RKO (cell line): ENCODE data around the gene DNA2.
"Not testable (repeated sequence)": the region's sequence is repeated elsewhere in the genome, so short reads cannot be mapped to it uniquely, and the experiment has no call there.

ENCODE experiments used
- DNase-seq: peaks from one replicate; pipeline ENCODE4 v3.0.0-alpha.2; 2016; ENCODE audit warnings: low spot score

DNA2 gene

DNA sequence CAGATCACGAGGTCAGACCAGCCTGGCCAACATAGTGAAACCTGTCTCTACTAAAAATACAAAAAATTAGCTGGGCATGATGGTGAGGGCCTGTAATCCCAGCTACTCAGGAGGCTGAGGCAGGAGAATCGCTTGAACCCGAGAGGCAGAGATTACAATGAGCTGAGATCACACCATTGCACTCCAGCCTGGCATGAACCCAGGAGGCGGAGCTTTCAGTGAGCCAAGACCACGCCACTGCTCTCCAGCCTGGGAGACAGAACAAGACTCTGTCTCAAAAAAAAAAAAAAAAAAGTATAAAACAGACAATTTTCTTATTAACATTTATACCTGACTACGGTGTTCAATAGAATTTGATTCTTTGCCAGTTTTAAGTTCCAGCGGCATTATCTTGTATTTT lies 22.1 kb downstream of the DNA2 start:
- not testable (repeated sequence) for DNase-seq

DNA sequence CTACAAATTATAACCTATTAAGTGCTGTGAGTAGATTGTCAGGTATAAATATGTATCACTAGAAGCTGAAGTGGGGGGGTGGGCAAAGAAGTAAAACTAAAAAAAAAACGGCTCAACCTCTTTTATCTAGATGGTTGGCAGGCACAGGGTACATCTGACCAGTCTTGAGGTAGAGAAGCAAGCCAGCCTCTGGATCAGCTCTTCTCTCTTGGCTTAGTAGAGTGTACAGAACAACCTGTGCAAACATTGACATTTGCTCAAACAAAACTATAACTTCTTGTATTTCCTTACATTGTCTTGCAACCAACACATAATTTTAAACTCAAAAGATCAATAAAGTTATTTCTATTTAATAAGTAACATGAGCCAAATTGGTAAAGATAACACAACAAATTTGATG lies 25.6 kb downstream of the DNA2 start:
- DNase-seq, result no peak

DNA sequence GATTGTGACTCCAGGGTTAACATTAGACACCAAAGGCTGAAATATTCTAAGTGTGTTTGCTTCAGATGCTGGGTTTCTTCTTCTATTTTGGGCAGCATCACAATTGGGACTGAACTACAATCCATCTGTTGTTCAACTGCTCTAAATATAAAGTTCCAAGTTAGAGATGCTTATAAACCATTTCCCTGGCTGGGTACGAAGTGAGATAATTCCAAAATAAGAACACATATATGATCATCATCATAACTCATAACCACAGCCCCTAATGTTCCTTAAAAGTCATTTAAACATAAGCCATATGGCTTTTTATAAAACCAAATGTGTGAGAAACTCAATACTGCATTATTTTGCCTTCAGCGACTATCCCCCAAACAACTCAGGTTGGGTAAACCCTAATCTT lies 28.8 kb downstream of the DNA2 start:
- no peak for DNase-seq

DNA sequence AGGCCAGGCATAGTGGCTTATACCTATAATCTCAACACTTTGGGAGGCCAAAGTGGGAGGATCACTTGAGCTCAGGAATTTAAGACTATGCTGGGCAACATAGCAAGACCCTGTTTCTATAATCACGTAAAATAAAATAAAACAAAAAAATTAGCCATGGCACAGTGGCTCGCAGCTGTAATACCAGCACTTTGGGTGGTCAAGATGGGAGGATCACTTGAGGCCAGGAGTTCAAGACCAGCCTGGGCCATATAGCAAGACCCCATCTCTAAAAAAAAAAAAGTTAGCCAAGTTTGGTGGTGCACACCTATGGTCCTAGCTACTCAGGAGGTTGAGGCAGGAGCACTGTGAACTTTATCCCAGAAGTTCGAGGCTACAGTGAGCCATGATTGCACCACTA lies 30.9 kb downstream of the DNA2 start:
- DNase-seq, result no peak

DNA sequence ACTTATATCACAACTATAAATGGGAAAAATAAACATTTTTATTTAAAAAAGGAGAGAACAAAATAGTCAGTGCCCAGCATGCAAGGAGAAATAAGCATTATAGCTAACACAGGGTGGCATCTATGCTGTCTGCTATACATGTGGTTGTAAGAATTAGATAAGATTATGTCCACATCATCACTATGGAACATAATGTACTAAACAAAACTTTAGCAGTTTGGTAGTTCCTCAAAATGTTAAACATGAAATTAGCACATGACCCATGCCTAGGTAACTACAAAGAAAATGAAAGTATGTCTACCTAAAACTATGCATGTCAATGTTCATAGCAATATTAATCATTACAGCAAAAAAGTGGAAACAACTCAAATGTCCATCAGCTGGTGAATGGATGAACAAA lies 36.0 kb downstream of the DNA2 start:
- DNase-seq, result no peak

DNA sequence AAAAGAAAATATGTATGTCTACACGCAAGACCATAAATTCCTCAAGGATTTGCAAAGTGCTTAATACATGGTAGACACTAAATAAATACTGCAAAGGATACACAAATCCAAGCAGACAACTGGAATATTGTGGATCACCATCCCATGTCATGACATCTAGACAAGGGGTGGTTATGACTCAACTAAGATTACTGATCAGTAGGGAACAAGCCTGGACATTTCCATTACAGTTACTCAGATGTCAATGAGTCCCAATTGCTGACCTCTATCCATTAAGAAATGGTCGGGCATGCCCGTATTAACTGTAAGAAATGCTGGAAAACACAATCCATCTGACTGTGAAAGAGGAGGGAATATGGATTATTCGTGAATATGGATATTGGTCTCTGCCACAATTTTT lies 37.1 kb downstream of the DNA2 start:
- DNase-seq, result no peak

DNA sequence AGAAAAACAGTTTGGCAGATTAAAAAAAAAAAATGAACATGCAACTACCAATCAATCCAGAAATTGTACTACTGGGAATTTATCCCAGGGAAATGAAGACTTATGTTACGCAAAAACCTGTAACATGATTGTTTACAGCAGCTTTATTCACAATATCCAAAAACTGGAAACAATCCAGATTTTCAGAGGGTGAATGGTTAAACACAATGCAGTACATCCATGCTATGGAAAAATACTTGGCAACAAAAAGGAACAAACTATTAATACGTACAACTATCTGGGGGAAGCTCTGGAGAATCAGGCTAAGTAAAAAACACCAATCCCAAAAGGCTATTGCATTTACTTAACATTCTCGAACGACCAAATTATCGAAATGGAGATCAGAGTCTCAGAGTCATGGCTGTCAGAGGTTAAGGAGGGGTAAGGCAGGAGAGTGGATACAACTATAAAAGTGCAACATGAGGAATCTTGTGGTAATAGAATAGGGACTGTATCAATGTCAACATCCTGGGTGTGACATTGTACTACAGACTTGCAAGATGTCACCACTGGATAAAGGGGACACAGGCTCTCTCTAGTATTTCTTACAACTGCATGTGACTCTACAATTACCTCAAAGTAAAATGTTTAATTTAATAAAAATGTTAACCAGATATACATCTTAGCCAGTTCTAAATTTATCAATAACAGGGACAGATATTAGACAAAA lies 43.2 kb downstream of the DNA2 start:
- no peak for DNase-seq

DNA sequence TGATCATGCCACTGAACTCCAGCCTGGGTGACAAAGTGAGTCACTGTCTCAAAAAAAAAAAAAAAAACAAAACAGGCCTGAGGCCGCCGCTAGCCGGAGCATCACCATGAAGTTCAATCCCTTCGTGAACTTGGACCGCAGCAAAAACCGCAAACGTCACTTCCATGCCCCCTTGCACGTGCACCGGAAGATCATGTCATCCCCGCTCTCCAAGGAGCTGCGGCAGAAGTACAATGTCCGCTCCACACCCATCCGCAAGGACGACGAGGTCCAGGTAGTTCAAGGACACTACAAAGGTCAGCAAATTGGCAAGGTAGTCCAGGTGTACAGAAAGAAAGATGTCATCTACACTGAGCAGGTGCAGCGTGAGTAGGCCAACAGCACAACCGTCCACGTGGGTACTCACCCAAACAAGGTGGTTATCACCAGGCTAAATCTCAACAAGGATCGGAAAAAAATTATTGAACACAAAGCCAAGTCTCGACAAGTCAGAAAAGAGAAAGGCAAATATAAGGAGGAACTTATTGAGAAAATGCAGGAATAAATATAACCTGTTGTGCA lies 47.2 kb downstream of the DNA2 start:
- DNase-seq, result no peak

DNA sequence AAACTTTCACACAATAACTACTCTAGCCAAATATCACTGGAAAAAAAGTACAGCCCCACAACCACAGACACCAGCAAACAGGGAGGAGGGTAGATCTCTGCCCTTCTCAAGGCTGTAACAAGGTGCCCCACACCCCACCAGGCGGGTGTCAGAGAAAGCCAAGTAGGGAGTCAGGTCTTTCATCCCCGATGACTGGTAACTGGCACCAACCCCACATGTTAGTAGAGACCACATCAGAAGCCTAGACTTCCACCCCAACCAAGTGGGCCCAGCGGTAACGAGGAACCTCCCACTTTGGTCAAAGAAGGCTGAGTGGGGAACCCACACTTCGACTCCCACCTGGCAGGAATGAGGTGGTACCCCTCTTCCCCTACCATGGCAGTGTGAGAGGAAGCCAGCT lies 48.3 kb downstream of the DNA2 start:
- DNase-seq, result no peak

DNA sequence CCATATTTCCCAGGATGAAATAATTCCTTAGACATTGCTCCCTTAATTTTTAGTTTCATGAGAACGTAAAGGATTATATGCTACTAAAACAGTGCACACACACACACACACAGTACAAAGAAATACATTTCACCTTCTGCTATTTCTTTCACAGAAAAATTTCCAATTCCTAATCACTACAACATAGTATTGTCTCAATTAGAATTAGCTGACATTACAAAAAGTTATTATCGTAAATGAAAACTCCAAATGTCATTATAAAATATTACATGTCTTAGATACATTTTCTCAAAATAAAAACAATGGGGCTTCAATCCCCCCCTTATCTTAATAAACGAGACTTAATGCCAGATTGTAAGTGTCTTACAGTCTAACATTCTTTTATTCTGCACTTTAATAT lies 52.4 kb downstream of the DNA2 start:
- DNase-seq, result no peak

DNA sequence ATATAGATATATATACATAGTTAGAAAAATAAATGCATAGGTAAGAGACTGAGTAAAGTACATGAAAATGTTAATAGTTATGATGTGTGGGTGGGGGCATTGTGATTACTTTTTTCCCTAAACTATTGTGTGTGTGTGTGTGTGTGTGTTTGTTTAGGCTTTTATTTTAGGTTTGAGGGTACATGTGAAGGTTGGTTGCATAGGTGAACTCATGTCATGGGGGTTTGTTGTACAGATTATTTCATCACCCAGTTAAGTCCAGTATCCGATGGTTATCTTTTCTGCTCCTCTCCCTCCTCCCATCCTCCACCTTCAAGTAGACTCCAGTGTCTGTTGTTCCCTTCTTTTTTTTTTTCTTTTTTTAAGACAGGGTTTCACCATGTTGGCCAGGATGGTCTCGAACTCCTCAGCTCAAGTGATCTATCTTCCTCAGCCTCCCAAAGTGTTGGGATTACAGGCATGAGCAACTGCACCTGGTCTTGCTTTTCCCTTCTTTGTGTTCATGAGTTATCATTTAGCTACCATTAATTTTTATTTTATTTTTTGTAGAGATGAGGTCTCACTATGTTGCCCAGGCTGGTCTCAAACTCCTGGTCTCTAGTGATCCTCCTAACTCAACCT lies 62.8 kb downstream of the DNA2 start:
- DNase-seq, result no peak

DNA sequence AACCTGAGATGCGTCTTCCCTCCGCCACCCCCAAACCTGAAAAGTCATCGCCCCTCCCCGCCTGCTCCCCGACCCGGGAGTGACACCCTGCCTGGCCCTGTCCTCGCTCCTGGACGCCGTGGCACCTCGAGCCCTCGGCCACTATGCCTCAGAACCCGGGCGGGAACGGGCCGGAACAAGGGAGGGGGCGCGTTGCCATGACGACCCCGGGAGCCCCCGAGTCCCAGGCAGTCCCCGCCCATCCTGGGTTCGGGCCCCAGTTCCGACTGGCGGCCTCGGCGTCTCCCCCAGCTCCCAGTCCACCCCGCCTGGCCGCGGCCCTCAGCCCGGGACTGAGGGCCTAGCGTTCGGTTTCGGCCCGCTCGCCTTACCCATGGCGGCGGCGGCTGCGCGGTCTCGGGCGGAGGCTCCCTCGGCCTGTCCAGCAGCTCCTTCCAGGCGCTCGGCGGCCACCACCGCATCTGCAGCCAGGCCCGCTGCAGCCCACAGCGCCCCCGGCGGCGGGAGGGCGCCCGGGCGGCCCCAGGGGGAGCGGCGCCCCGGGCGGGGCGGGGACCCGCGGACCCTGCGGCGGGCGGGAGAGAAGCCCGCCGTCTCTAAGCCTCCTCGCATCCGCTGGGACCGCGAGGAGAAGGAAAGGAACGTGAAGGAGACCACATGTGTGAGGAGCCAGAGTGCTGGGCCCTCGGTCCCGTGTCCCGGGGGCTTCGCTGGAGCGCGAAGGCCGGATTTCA lies 64.8 kb downstream of the DNA2 start, which contains the start of gene RUFY2:
Gene RUFY2 (minus strand): TSS at position 463 of the 734 bp plus-strand sequence. CDS start 88 bp downstream, at position 375.
- peak; percentile 82 for DNase-seq

DNA sequence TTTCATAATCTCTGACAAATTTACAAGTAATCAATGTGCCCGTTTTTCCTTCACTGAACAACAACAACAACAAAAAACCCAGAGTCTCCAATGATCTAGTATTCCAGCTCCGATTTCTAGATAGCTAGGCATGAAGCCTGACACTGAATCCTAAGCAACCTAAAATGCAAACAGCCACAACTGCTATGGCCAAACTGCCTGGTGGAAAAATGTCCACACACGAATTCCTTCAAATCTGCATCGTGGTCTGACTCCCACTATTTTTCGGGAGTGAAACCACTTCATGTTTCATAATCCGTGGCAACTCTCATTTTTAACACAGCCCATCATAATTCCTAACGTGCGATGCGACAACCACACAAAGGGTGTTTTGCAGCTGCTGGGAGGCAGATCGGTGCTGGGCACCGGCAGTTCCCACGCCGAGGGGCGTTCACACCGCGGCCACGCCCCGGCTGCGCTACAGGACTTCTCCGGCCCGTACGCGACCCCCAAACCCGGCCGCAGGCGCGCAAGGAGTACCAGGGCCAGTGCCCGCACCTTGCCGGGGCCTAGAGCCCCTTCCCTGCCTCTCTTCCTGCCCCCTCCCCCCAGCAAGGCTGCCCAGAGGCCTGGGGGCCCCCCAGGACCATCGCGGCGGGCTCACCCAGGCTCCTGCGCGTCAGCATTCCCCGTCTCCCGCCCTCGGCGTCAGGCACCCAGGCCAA lies 65.5 kb downstream of the DNA2 start:
- DNase-seq, result peak; percentile 64

DNA sequence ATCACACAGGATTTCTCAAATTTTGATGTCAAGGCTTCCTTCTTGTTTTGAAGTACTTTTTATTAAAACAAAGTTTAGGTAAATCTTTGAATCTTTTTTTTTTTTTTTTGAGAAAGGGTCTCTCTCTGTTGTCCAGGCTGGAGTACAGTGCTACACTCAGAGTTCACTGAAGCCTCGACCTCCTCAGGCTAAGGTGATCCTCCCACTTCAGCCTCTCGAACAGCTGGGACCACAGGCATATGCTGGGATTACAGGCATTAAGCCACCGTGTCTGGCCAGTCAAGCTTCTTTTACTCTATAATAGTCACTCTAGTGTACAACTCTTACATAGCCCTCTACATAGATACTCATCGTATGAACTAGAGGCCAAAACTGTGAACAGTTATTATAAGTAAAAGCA lies 68.1 kb downstream of the DNA2 start:
- peak; percentile 19 for DNase-seq

DNA sequence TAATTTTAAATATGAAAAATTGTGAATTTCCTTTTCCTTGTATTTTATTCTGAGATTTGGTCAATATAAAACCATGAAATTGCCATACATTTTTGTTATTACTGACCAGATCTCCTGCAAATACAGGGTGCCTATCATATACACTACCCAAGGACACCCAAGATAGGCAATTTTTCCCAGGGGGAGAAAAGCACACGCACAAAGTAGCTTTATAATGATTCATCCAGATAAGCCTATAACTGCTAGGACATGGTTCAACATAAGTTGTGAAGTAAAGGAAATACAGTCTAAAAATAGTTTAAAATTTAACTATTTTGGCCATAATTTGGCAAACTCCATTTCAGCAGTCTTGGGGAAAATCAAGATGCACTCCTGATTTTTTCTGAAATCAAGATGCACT lies 69.5 kb downstream of the DNA2 start:
- no peak for DNase-seq

DNA sequence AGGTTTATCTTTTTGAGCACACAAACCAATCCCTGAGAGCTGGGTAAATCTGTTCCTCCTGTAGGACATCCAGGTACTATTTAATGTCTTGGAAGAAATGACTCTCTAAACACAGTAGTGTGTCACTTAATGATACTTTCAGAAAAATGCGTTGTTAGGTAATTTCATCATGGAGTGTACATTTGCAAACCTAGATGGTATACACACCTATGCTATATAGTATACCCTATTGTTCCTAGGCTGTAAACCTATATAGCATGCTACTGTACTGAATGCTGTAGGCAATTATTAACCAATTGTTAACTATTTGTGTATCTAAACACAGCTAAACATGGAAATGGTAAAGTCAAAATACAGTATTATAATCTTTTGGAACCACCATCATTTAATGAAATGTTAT lies 74.8 kb downstream of the DNA2 start:
- DNase-seq, result no peak

DNA sequence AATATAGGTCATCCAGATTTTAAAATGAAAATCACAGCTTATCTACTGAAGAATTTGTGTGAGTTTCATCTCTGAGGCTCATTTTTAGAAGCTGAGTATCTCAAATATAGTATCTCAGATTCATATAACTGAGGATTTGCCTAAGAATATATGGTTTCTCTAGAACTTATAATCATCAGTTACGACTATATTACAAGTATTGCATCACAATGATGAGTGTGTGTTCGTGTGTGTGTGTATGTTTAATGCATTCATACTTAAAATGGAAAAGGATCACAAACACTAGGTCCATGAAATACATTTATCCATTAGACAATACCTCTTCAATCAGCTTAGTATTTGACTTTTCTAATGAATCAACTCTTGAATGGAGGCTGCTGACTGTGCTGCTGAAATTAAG lies 86.0 kb downstream of the DNA2 start:
- DNase-seq, result no peak

DNA sequence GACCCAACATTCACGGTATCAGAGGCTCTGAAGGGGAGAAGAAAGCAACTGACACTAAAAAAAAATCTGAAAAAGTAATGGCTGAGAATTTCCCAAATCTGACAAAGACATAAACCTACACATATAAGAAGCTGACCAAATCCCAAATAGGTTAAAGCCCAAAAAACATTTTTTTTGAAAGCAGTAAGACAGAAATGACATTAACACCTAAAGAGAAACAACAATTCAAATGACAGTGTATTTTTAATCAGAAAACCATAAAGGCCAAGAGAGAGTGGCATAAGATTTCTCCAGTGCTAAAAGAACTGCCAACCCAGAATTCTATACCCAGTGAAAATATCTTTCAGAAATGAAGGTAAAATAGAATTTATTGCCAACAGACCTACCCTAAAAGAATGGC lies 100.2 kb downstream of the DNA2 start:
- DNase-seq, result no peak

DNA sequence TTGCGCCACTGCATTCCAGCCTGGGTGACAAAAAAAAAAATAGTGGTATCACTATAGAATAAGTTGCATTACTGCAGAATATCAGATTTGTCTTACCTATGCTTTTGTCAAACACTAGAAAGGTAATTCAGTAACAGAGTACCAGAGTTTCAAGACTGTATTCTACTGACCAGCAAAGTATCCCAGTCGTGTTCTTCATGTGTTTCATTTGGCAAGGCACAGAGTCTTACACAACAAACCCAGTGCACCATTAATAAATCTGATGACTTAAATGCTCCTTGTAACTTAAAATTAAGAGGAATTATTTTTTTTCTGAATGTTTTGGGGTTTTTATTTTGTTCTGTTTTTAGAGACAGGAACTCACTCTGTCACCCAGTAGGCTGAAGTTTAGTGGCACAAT lies 104.7 kb downstream of the DNA2 start:
- no peak for DNase-seq

DNA sequence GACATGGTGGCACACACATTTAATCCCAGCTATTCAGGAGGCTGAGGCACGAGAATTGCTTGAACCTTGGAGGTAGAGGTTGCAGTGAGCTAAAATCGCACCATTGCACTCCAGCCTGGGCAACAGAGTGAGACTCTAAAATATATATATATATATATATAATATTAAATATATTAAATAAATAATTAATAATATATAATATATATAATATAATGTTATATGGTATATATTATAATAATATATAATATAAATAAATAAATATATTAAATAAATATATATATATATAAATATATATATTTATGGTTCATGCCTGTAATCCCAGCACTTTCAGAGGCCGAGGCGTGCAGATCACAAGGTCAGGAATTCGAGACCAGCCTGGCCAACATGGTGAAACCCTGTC lies 105.2 kb downstream of the DNA2 start:
- DNase-seq, result no peak

DNA sequence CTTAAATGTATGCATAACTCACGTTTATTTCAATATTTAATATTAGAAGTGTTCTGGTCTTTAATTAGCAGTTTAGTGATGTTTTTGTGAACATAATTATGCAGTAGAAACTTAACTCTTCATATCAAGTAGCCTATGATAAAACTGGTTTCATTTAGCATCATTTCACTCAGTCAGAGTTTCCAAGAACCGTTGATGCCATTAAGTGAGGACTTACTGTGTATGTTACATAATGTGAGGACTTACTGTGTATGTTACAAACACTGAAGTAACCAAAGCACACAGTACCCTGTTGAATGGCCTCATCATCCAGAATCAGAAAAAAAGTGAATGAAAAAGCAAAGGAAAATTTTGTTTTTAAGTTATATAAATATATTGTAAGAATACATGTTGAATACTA lies 106.2 kb downstream of the DNA2 start:
- no peak for DNase-seq

DNA sequence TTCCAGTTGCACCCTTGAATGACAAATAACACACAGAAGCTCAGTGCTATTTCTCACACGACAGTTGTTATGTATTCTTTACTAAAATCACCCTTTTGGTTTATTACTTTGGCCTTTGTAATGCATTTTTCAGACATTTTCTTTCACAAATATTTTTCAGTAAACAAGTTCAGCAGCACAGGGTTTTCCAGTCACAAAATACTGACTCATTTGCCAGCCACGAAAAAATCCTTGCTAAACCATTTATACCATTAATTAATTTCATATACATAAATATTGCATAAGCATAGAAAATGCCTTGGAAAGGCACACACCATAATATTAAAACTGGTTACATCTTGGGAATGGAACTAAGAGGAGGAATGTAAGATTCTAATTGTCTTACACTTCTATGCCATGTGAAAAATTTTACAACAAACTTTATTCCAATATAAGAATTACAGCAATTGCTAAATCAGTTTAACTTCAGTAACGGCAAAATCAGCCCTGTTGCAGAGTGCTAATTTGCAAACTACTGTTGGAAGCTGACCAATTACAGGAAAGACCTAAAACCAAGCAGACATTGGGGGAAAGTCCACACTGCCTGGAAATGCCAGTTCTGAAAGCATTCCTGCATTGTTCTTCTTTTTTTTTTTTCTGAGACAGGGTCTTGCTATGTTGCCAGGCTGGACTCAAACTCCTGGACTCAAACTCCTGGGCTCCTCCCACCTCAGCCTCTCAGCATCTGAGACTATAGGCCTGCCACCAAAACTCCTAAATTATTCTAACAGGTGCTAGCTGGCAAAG lies 107.5 kb downstream of the DNA2 start:
- no peak for DNase-seq
